PC-3 (cell line): ENCODE measurements around the gene TRIM34. TPM values are rescaled to one million over a fixed set of nuclear protein-coding genes. Genes with fewer than 3 reads are reported as not detected.

Experiments
- ATAC-seq: fragments of 200-7000 bp; cut with Tn5 transposase; 2 replicates; pipeline ENCODE4 v1.9.1; 2020; ENCODE audit warnings: mild to moderate bottlenecking, moderate library complexity
- BruUV-seq: library from RNA; stranded (reverse); fragments of 400-500 nt; replicated peaks from 2 replicates; lab custom pipeline; 2021; lab: Mats Ljungman, UMichigan
- CTCF ChIA-PET: fragments of 300-600 bp; sonication (Branson Sonifier 250); formaldehyde crosslinking; loops from one replicate; lab custom pipeline; 2022; ENCODE audit warnings: antibody characterized with exemption; lab: Charles Lee
- POLR2A ChIA-PET: fragments of 300-600 bp; sonication (Branson Sonifier 250); formaldehyde crosslinking; loops from one replicate; lab custom pipeline; 2022; ENCODE audit warnings: antibody characterized with exemption; ENCODE audit not compliant: unreplicated experiment; lab: Charles Lee
- DNase-seq: peaks from one replicate; pipeline ENCODE4 v3.0.0-alpha.2; 2015
- H2AFZ ChIP-seq: fragments of 300-600 bp; sonication (generic); 2 replicates; pipeline ENCODE4 v1.6.0; 2016; ENCODE audit warnings: antibody characterized with exemption, low read length
- H3F3A ChIP-seq: fragments of 300-600 bp; sonication (generic); one replicate; pipeline ENCODE4 v1.6.0; 2017; ENCODE audit warnings: antibody characterized with exemption, low read length, control low read depth, mild to moderate bottlenecking; ENCODE audit not compliant: unreplicated experiment
- H3K27ac ChIP-seq: fragments of 300-600 bp; sonication (generic); 2 replicates; pipeline ENCODE4 v1.5.1; 2016; ENCODE audit warnings: mild to moderate bottlenecking, low read length
- H3K27me3 ChIP-seq: fragments of 300-600 bp; sonication (generic); 2 replicates; pipeline ENCODE4 v1.6.1; 2016; ENCODE audit warnings: low read length, mixed read lengths
- H3K36me3 ChIP-seq: fragments of 300-600 bp; sonication (generic); 2 replicates; pipeline ENCODE4 v1.6.1; 2016; ENCODE audit warnings: low read depth, mixed run types, low read length, mixed read lengths
- H3K4me1 ChIP-seq: fragments of 300-600 bp; sonication (generic); 2 replicates; pipeline ENCODE4 v1.5.1; 2016; ENCODE audit warnings: low read length; ENCODE audit not compliant: insufficient read depth
- H3K4me2 ChIP-seq: fragments of 300-600 bp; sonication (generic); 2 replicates; pipeline ENCODE4 v1.6.0; 2016; ENCODE audit warnings: low read length
- H3K4me3 ChIP-seq: fragments of 300-600 bp; sonication (generic); 2 replicates; pipeline ENCODE4 v1.5.1; 2016; ENCODE audit warnings: mild to moderate bottlenecking, low read length, mixed read lengths
- H3K79me2 ChIP-seq: fragments of 300-600 bp; sonication (generic); 2 replicates; pipeline ENCODE4 v1.6.1; 2017; ENCODE audit warnings: low read length, mixed read lengths
- H3K9ac ChIP-seq: fragments of 300-600 bp; sonication (generic); 2 replicates; pipeline ENCODE4 v1.6.0; 2016; ENCODE audit warnings: mild to moderate bottlenecking, low read length
- H3K9me2 ChIP-seq: fragments of 300-600 bp; sonication (generic); replicated peaks from 2 replicates; pipeline ENCODE4 v1.6.1; 2016; ENCODE audit warnings: mixed run types, low read length, mixed read lengths
- H3K9me3 ChIP-seq: fragments of 300-600 bp; sonication (generic); 2 replicates; pipeline ENCODE4 v1.6.1; 2016; ENCODE audit warnings: low read length, mixed read lengths
- H4K20me1 ChIP-seq: fragments of 300-600 bp; sonication (generic); 2 replicates; pipeline ENCODE4 v1.6.1; 2016; ENCODE audit warnings: low read length, mixed read lengths
- CTCF ChIP-seq: fragments of 300-600 bp; sonication (generic); conservative IDR thresholded peaks from 2 replicates; pipeline ENCODE4 v1.5.1; 2017; ENCODE audit warnings: antibody characterized with exemption, low read depth, mild to moderate bottlenecking, low read length
- EZH2 ChIP-seq: fragments of 300-600 bp; sonication (generic); IDR thresholded peaks from one replicate; pipeline ENCODE4 v1.6.1; 2017; ENCODE audit warnings: antibody characterized with exemption, mild to moderate bottlenecking, low read length; ENCODE audit not compliant: unreplicated experiment
- EZH2phosphoT487 ChIP-seq: fragments of 300-600 bp; sonication (generic); IDR thresholded peaks from 2 replicates; pipeline ENCODE4 v1.6.1; 2018; ENCODE audit warnings: mild to moderate bottlenecking, antibody characterized with exemption, low read length, borderline replicate concordance
- intact Hi-C: fragments of 100-400 bp; cut with micrococcal nuclease; formaldehyde crosslinking; loops from 2 replicates; pipeline ENCODE4 v1.9.0; 2023
- total RNA-seq: library from RNA; depleted of rRNA; stranded (reverse); fragments of >200 nt; gene quantifications from 2 replicates; pipeline ENCODE4 v1.2.3, GENCODE V29; 2014

Gene TRIM34
- total RNA-seq, 1 experiment from 2014 or later = 1.3 TPM

- H3K9me2 ChIP-seq = no peaks in the 10 kb centered on the region
- no peak for ATAC-seq
These were observed 19.9 kb upstream of the TRIM34 start for GRCh38 chr11:5604896-5605295.

DNA sequence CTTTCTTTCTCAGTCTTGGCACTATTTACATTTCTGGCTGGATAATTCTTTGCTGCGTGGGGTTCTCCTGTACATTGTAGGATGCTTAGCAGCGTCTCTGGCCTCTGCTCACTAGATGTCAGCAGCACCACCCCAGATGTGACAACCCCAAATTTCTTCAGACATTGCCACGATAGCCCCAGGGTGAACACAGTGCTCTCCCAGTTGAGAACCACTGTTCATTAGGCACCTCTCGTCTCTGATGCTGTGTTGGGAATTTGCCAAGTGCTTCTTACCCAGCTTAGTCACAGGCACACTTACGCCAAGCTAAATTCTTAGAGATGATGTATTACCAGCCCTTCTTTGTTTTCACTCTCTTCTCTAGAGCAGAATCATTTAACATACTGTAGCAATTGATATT is 19.0 kb upstream of the TRIM34 start:
- Histone ChIP-seq H3K9ac (no peak overlapping the region), H3K9me3 (no peaks in the 10 kb centered on the region), H3K4me3 (no peak overlapping the region), H3K9me2 (no peaks in the 10 kb centered on the region), H3K4me2 (no peak overlapping the region), H3K27me3 (no peaks in the 10 kb centered on the region), H2AFZ (no peak overlapping the region), H3K79me2 (peaks cover 4% of the 10 kb centered on the region; the same call in 1 of the 2 replicates), H4K20me1 (no peaks in the 10 kb centered on the region), H3K4me1 (0 out of 2 replicates have a peak, but pooled peaks cover 10% of the 10 kb centered on the region), H3K27ac (no peak overlapping the region), H3F3A (no peaks in the 10 kb centered on the region), H3K36me3 (no peaks in the 10 kb centered on the region; the same call in 1 of the 2 replicates)
- ATAC-seq (peak; percentile 51), DNase-seq (peak; percentile 59)
- ChIA-PET CTCF (no interaction called here), POLR2A (interaction anchor here (0.6 kb wide), 1 partner anchor 10 kb away, joined by 8 read pairs; no protein-coding TSS in a partner anchor)
- intact Hi-C loops = no loop called here
- BruUV-seq = no TSS peak
- TF ChIP-seq EZH2phosphoT487 (no peak), CTCF (no peak; the same call in 1 of the 2 replicates), EZH2 (no peak)

More at GRCh38 chr11:5604896-5605295, 19.9 kb upstream of the TRIM34 start:
- Histone ChIP-seq H3K4me1 (0 out of 2 replicates have a peak, but pooled peaks cover 11% of the 10 kb centered on the region), H3K36me3 (no peaks in the 10 kb centered on the region; the same call in none of the 2 replicates), H3K27me3 (no peaks in the 10 kb centered on the region), H3K9ac (no peak overlapping the region), H3K4me3 (no peak overlapping the region), H2AFZ (no peak overlapping the region), H4K20me1 (no peaks in the 10 kb centered on the region), H3K9me3 (no peaks in the 10 kb centered on the region), H3K27ac (no peak overlapping the region), H3K4me2 (no peak overlapping the region), H3K79me2 (peaks cover 12% of the 10 kb centered on the region), H3F3A (no peaks in the 10 kb centered on the region)
- CTCF ChIA-PET = no interaction called here
- intact Hi-C loops = no loop called here
- no peak for DNase-seq
- BruUV-seq = no TSS peak
- no peak for TF ChIP-seq CTCF
- no peak for TF ChIP-seq EZH2
- TF ChIP-seq EZH2phosphoT487 = no peak
- POLR2A ChIA-PET = interaction anchor here (0.7 kb wide), 1 partner anchor 80 kb away, joined by 3 read pairs; no protein-coding TSS in a partner anchor

DNA sequence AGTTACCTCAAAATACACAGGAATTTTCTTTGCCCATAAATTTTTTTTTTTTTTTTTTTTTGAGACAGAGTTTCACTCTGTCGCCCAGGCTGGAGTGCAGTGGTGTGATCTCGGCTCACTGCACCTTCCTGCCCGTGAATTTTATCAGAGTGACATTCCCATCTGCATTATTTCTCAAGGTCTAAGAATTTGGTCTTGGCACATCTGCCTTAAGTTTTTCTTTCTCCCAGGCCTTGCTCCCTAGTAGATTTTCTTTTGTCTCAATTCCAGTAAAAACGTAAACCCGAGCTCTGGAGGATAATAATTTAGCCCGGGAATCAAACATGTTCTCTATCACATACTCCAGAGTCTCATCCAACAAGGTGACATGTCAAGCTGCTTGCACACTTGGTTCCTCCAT is 16.0 kb upstream of the TRIM34 start:
- Histone ChIP-seq H3K9me2 (no peaks in the 10 kb centered on the region), H3K27ac (no peak overlapping the region), H3K4me2 (no peak overlapping the region), H3K9ac (no peak overlapping the region), H3K4me3 (no peak overlapping the region), H3K27me3 (no peaks in the 10 kb centered on the region), H3K36me3 (no peaks in the 10 kb centered on the region; the same call in 1 of the 2 replicates), H3F3A (no peaks in the 10 kb centered on the region), H3K79me2 (no peaks in the 10 kb centered on the region), H2AFZ (no peak overlapping the region), H3K9me3 (no peaks in the 10 kb centered on the region), H3K4me1 (0 out of 2 replicates have a peak, but pooled peaks cover 10% of the 10 kb centered on the region), H4K20me1 (no peaks in the 10 kb centered on the region)
- BruUV-seq = no TSS peak
- no peak for ATAC-seq
- TF ChIP-seq EZH2 (no peak), EZH2phosphoT487 (no peak), CTCF (no peak)
- CTCF ChIA-PET = no interaction called here
- intact Hi-C loops = no loop called here
- POLR2A ChIA-PET = no interaction called here
- no peak for DNase-seq
